Measurements from ENCODE around the gene KCTD21.

DNA sequence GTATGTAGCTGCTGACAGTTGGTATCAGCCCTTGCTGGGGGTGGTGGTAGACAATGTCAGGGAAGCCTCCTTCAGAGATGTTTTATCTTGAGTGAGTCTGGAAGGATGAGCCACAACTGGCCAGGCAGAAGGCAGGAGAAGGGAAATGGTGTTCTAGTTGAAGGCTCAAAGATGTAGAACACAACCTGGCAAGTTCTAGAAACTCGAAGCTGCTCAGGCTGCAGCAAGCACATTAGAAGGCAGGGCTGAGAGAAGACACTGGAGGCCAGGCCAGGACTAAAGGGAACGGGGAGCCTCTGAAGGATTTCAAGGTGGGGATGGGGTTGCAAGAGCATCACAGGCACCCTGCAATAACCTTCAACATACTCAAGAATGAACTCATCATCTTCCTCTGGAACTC is 40.7 kb upstream of the KCTD21 start:
- TF ChIP-seq POLR2A (IDR thresholded peaks at IDR 0.05; ENCODE audit: low read depth, low read length): no peak
- TF ChIP-seq TAF1 (IDR thresholded peaks at IDR 0.05; ENCODE audit: borderline replicate concordance, low read depth, low read length): no peak
